Progenitor cell of endocrine pancreas (in vitro differentiated cells): Measurements from ENCODE around the gene KANSL1. TPM values are rescaled to one million over a fixed set of nuclear protein-coding genes. Genes with fewer than 3 reads are reported as not detected.
"Not testable (repeated sequence)": the region's sequence is repeated elsewhere in the genome, so short reads cannot be mapped to it uniquely, and the experiment has no call there.

Experiments
- DNase-seq: peaks from one replicate; pipeline ENCODE4 v3.0.0; 2021; ENCODE audit warnings: low spot score; ENCODE audit not compliant: unreplicated experiment
- H3K27ac Mint-ChIP-seq: 2 replicates; pipeline ENCODE4 v1.8.0; 2021; ENCODE audit warnings: mild to moderate bottlenecking, moderate library complexity, mixed read lengths
- H3K27me3 Mint-ChIP-seq: 2 replicates; pipeline ENCODE4 v1.8.0; 2021; ENCODE audit warnings: mixed read lengths
- H3K36me3 Mint-ChIP-seq: 2 replicates; pipeline ENCODE4 v1.8.0; 2022; ENCODE audit warnings: mixed read lengths; ENCODE audit not compliant: insufficient read depth
- H3K4me1 Mint-ChIP-seq: 2 replicates; pipeline ENCODE4 v1.8.0; 2021; ENCODE audit warnings: low read depth, mixed read lengths
- H3K4me3 Mint-ChIP-seq: 2 replicates; pipeline ENCODE4 v1.8.0; 2021; ENCODE audit warnings: low read depth, mild to moderate bottlenecking, moderate library complexity, mixed read lengths
- H3K9me3 Mint-ChIP-seq: 2 replicates; pipeline ENCODE4 v1.8.0; 2021; ENCODE audit warnings: low read depth, mixed read lengths
- CTCF ChIP-seq: fragments of 200-600 bp; sonication (generic); IDR thresholded peaks from one replicate; pipeline ENCODE4 v1.5.0; 2021; ENCODE audit warnings: antibody characterized with exemption, mild to moderate bottlenecking; ENCODE audit not compliant: unreplicated experiment
- total RNA-seq: library from RNA; stranded (reverse); gene quantifications from 2 replicates; pipeline ENCODE4 v1.2.1, GENCODE V29; 2021

KANSL1 gene
- total RNA-seq, 1 donor from 2014 or later, result 173 TPM

DNA sequence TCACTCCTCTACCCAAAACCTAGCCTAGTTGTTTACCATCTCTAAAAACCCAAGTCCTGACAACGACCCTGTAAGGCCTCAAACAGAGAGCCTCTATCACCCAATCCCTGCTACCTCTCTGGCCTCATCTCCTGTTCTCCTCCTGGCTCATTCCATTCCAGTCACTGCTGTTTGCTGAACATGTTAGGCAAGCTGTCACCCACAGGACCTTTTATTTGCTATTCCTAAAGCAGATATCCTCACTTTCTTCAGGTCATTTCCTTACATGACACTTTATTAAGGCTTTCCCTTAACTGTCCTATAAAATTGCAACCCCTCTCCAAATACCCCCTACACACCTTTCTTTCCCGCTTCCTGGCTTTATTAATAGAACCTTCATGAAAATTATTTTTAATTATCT lies 85.1 kb downstream of the KANSL1 start:
- Mint-ChIP-seq H3K27ac (no peak overlapping the region), H3K4me3 (no peak overlapping the region), H3K36me3 (no peaks in the 10 kb centered on the region), H3K4me1 (peaks cover 34% of the 10 kb centered on the region), H3K27me3 (no peaks in the 10 kb centered on the region), H3K9me3 (no peaks in the 10 kb centered on the region)
- no peak for DNase-seq
- no peak for TF ChIP-seq CTCF

GRCh38 chr17:46106966-46107644 lies 86.1 kb downstream of the KANSL1 start:
- H3K4me1 Mint-ChIP-seq, result peaks cover 35% of the 10 kb centered on the region
- DNase-seq, result no peak
- peak overlapping the region; percentile 57 for H3K27ac Mint-ChIP-seq
- H3K36me3 Mint-ChIP-seq, result no peaks in the 10 kb centered on the region
- no peak for TF ChIP-seq CTCF
- no peak overlapping the region for H3K4me3 Mint-ChIP-seq
- no peaks in the 10 kb centered on the region for H3K27me3 Mint-ChIP-seq
- H3K9me3 Mint-ChIP-seq, result no peaks in the 10 kb centered on the region

GRCh38 chr17:46102806-46103205 lies 90.4 kb downstream of the KANSL1 start:
- H3K36me3 Mint-ChIP-seq, DNase-seq, H3K4me3 Mint-ChIP-seq, H3K9me3 Mint-ChIP-seq, H3K27me3 Mint-ChIP-seq: not testable (repeated sequence)
- Mint-ChIP-seq H3K27ac (peak overlapping the region; percentile 63), H3K4me1 (peaks cover 20% of the 10 kb centered on the region)

DNA sequence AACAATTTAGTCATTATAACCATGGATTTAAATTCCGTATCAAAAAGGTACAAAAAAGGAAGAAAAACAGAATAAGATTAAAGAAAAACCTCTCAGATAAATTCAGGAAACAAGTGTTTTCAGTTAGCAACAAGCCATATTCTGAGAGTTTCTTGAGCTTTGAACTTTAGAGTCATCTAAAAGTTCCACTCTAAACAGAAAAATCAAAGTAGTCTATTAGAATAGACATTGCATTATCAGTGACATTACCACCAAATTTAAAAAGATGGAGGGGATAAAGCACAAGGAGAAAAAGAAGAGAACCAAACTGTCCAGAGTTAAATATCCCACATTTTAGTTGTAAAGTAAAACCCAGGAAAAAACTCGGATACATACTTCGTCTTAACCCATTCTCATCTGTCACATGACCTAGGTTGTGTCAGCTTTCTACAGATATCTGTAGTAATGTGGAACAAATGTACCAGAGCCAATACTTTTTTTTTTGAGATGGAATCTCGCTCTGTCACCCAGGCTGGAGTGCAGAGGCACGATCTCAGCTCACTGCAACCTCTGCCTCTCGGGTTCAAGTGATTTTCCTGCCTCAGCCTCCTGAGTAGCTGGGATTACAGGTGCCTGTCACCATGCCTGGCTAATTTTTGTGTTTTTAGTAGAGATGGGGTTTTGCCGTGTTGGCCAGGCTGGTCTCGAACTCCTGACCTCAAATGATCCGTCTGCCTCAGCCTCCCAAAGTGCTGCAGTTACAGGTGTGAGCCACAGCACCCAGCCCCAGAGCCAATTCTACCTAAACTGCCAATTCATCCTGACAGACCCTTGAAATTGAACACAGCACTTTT lies 91.2 kb downstream of the KANSL1 start:
- not testable (repeated sequence) for DNase-seq, H3K4me3 Mint-ChIP-seq, H3K36me3 Mint-ChIP-seq, H3K27me3 Mint-ChIP-seq, H3K9me3 Mint-ChIP-seq
- peaks cover 17% of the 10 kb centered on the region for H3K4me1 Mint-ChIP-seq
- peak overlapping the region; percentile 63 for H3K27ac Mint-ChIP-seq

DNA sequence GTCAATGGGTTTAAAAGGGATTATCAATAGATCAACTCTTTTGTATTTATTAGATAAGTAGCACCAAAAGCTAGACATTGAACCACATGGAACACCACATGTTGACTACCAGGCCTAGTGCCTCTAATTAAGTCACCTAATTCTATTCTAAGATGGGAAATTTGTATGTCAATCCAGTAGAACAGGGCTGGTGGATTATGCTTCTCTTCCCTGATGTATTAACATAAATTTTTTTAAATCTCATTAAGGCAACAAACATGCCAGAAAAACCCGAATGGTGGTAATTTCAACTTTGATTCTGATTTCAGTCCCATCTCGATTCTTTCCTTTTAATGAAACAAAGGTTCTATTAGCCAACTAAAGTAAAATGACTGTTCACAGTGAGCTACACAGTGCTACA lies 92.6 kb downstream of the KANSL1 start:
- no peak for DNase-seq
- no peak for TF ChIP-seq CTCF
- Mint-ChIP-seq H3K4me1 (peaks cover 15% of the 10 kb centered on the region), H3K4me3 (no peak overlapping the region), H3K27ac (peak overlapping the region; percentile 76), H3K27me3 (no peaks in the 10 kb centered on the region), H3K36me3 (no peaks in the 10 kb centered on the region), H3K9me3 (no peaks in the 10 kb centered on the region)

- Mint-ChIP-seq H3K9me3 (no peaks in the 10 kb centered on the region), H3K36me3 (no peaks in the 10 kb centered on the region), H3K27ac (peak overlapping the region; percentile 34), H3K27me3 (no peaks in the 10 kb centered on the region), H3K4me3 (no peak overlapping the region), H3K4me1 (peaks cover 15% of the 10 kb centered on the region)
- no peak for DNase-seq
- TF ChIP-seq CTCF, result no peak
Observed at GRCh38 chr17:46099865-46100264, 93.4 kb downstream of the KANSL1 start.
